CD4-positive, alpha-beta T cell (primary cell): ENCODE results near the gene THSD7B. TPM values are rescaled to one million over a fixed set of nuclear protein-coding genes. Genes with fewer than 3 reads are reported as not detected.

Experiments
- ATAC-seq: fragments of 200-7000 bp; cut with Tn5 transposase; one replicate; pipeline ENCODE4 v1.10.0; 2022; ENCODE audit warnings: mild to moderate bottlenecking; ENCODE audit not compliant: poor library complexity
- CTCF ChIA-PET: fragments of 350-600 bp; sonication (Branson Sonifier 250); formaldehyde crosslinking; loops from one replicate; lab custom pipeline; 2021; ENCODE audit warnings: antibody characterized with exemption, inconsistent platforms; lab: Charles Lee
- POLR2A ChIA-PET: fragments of 350-600 bp; sonication (Branson Sonifier 250); formaldehyde crosslinking; loops from one replicate; lab custom pipeline; 2021; ENCODE audit warnings: antibody characterized with exemption, inconsistent platforms; lab: Charles Lee
- DNase-seq, 14 experiments: peaks; one replicate each; pipeline ENCODE4 v3.0.0-alpha.2; 2013 to 2020; ENCODE audit warnings: mixed read lengths in 2 of 14
- H3K27ac ChIP-seq, 2 donors: one replicate each; pipeline versions ENCODE4 v1.5.1 to v1.7.0; 2013; ENCODE audit warnings: low read length in 2 of 2, low read depth in 1 of 2, mild to moderate bottlenecking in 1 of 2
- H3K27me3 ChIP-seq, 2 experiments: 1 replicate in 1 of 2; 2 replicates in 1 of 2; pipeline versions ENCODE4 v1.6.1 to v1.7.0; 2013; ENCODE audit warnings: low read length in 2 of 2, control low read depth in 1 of 2, mild to moderate bottlenecking in 1 of 2, moderate library complexity in 1 of 2; ENCODE audit not compliant: insufficient read depth in 2 of 2, control insufficient read depth in 1 of 2
- H3K36me3 ChIP-seq: one replicate; pipeline ENCODE4 v1.6.1; 2013; ENCODE audit warnings: low read length, control low read depth; ENCODE audit not compliant: insufficient read depth
- H3K4me1 ChIP-seq: one replicate; pipeline ENCODE4 v1.6.1; 2013; ENCODE audit warnings: low read length, control low read depth; ENCODE audit not compliant: insufficient read depth
- H3K4me3 ChIP-seq: one replicate; pipeline ENCODE4 v1.5.1; 2013; ENCODE audit warnings: mild to moderate bottlenecking, low read length, moderate library complexity
- H3K9me3 ChIP-seq, 2 experiments: 1 replicate in 1 of 2; 2 replicates in 1 of 2; pipeline versions ENCODE4 v1.6.1 to v1.7.0; 2013; ENCODE audit warnings: low read length in 2 of 2, mild to moderate bottlenecking in 2 of 2, control low read depth in 1 of 2, moderate library complexity in 1 of 2; ENCODE audit not compliant: control insufficient read depth in 1 of 2, insufficient read depth in 1 of 2
- H3K27ac Mint-ChIP-seq: one replicate; pipeline ENCODE4 v1.8.0; 2020; ENCODE audit warnings: mixed read lengths
- H3K27me3 Mint-ChIP-seq: one replicate; pipeline ENCODE4 v1.8.0; 2021; ENCODE audit warnings: mixed read lengths
- H3K36me3 Mint-ChIP-seq: one replicate; pipeline ENCODE4 v1.8.0; 2021; ENCODE audit warnings: low read depth, mixed read lengths
- H3K4me1 Mint-ChIP-seq: one replicate; pipeline ENCODE4 v1.8.0; 2021; ENCODE audit warnings: low read depth, mixed read lengths
- H3K4me3 Mint-ChIP-seq: one replicate; pipeline ENCODE4 v1.8.0; 2020; ENCODE audit warnings: mild to moderate bottlenecking, mixed read lengths
- H3K9me3 Mint-ChIP-seq: one replicate; pipeline ENCODE4 v1.8.0; 2020; ENCODE audit warnings: mixed read lengths
- intact Hi-C, 2 experiments: fragments of 100-400 bp; cut with DNase I in 1 of 2; cut with micrococcal nuclease in 1 of 2; formaldehyde crosslinking; loops; one replicate each; pipeline versions ENCODE4 v1.15.1 to v1.9.0; 2023 to 2025; cut with DNase I, micrococcal nuclease
- total RNA-seq, 174 experiments: library from RNA in 2 of 174; stranded (reverse) in 2 of 174; gene quantifications; one replicate each; pipeline ENCODE4 v1.2.3 and lab custom pipeline; 2021 to 2026
- TF ChIP-seq, protein P1 (sequence below): fragments of 200-600 bp; IDR thresholded peaks from one replicate; pipeline ENCODE4 v1.8.0; 2022; ENCODE audit warnings: antibody characterized with exemption, mild to moderate bottlenecking

Gene THSD7B
- total RNA-seq, 2 experiments from 2014 or later = not detected

DNA sequence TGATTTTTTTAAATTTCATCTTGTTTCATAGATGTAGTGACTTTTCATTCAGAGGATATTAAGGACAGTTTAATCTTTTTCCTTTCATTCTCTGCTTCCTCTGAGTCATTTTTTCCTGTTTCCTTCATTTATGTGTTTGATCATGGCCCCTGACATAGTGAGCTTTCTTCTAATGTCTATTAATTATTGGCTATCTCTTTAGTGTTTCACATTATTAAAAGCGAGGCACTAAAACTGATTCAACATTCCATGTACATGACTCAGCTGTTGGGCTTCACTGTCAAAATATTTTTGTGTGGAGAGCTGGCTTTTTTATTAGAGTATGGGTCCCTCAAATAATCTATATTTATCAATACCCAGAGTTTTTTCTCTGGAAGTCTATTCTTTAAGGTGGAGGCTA lies 125.8 kb downstream of the THSD7B start:
- Mint-ChIP-seq H3K36me3 (no peaks in the 10 kb centered on the region), H3K4me1 (no peaks in the 10 kb centered on the region), H3K27me3 (peaks cover under 1% of the 10 kb centered on the region), H3K9me3 (peaks cover under 1% of the 10 kb centered on the region), H3K27ac (no peak overlapping the region), H3K4me3 (no peak overlapping the region)
- Histone ChIP-seq H3K4me1 (no peaks in the 10 kb centered on the region), H3K27ac (no peak overlapping the region), H3K9me3 (no peaks in the 10 kb centered on the region), H3K27me3 (no peaks in the 10 kb centered on the region), H3K4me3 (no peak overlapping the region), H3K36me3 (no peaks in the 10 kb centered on the region)
- ATAC-seq = no peak
- no peak for DNase-seq
- intact Hi-C loops = no loop called here
- TF ChIP-seq, protein P1, sequence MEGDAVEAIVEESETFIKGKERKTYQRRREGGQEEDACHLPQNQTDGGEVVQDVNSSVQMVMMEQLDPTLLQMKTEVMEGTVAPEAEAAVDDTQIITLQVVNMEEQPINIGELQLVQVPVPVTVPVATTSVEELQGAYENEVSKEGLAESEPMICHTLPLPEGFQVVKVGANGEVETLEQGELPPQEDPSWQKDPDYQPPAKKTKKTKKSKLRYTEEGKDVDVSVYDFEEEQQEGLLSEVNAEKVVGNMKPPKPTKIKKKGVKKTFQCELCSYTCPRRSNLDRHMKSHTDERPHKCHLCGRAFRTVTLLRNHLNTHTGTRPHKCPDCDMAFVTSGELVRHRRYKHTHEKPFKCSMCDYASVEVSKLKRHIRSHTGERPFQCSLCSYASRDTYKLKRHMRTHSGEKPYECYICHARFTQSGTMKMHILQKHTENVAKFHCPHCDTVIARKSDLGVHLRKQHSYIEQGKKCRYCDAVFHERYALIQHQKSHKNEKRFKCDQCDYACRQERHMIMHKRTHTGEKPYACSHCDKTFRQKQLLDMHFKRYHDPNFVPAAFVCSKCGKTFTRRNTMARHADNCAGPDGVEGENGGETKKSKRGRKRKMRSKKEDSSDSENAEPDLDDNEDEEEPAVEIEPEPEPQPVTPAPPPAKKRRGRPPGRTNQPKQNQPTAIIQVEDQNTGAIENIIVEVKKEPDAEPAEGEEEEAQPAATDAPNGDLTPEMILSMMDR = no peak
- CTCF ChIA-PET = no interaction called here
- POLR2A ChIA-PET = no interaction called here

DNA sequence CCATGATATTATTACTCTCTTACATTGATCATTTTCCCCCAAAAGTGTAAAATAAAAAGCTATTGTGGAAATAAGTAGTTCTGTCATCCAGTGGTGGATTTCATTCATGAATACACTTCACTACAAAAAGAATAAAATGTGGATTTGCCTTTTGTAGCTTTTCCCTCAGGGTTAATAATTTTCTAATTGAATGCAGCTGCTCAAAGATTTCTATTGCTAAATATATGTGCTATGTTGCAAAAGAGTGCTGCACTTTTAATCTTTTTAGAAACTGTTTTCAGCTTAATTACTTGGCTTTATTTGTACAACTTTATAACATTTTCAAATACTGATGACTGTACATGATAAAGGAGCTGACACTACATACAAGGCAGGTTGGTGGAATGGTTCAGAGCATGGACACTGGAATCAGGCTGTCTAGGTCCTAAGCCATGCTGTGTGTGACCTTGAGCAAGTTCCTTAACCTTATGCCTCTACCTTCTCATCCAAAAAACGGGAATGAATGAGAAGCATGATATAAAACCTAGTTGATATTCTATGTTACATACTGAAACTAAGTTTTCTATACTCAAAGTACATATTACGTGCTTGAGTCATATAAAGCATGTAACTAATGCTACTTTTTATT lies 128.8 kb downstream of the THSD7B start:
- Histone ChIP-seq H3K4me3 (no peak overlapping the region), H3K27me3 (no peaks in the 10 kb centered on the region), H3K4me1 (no peaks in the 10 kb centered on the region), H3K9me3 (no peaks in the 10 kb centered on the region), H3K27ac (no peak overlapping the region), H3K36me3 (no peaks in the 10 kb centered on the region)
- POLR2A ChIA-PET = no interaction called here
- Mint-ChIP-seq H3K27ac (no peak overlapping the region), H3K27me3 (no peaks in the 10 kb centered on the region), H3K4me3 (no peak overlapping the region), H3K9me3 (no peaks in the 10 kb centered on the region), H3K36me3 (no peaks in the 10 kb centered on the region), H3K4me1 (no peaks in the 10 kb centered on the region)
- TF ChIP-seq, protein P1 = no peak
- ATAC-seq (no peak), DNase-seq (no peak)
- CTCF ChIA-PET = no interaction called here
- intact Hi-C loops = no loop called here

DNA sequence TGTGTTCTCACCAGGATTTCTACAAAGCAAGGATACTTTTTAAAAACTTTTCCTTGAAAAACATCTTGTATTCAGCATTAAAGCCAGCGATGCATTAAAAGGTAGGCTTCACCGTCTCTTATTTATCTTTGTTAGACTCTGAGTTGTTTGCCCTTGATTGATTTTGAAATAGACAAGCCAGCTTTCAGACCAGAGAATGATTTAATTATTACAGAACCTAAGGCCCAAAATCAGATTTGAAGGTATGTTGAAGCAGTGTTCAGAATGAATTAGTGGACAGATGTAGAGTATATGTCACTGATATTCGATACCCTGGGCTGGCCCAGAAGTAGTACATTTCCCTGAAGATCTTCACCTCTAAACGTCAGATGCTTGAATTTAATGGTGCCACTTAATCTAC lies 136.4 kb downstream of the THSD7B start:
- Histone ChIP-seq H3K9me3 (no peaks in the 10 kb centered on the region), H3K36me3 (no peaks in the 10 kb centered on the region), H3K27me3 (no peaks in the 10 kb centered on the region), H3K27ac (no peak overlapping the region), H3K4me1 (no peaks in the 10 kb centered on the region), H3K4me3 (no peak overlapping the region)
- TF ChIP-seq, protein P1 = no peak
- Mint-ChIP-seq H3K4me3 (no peak overlapping the region), H3K27ac (no peak overlapping the region), H3K36me3 (no peaks in the 10 kb centered on the region), H3K4me1 (no peaks in the 10 kb centered on the region), H3K9me3 (no peaks in the 10 kb centered on the region), H3K27me3 (no peaks in the 10 kb centered on the region)
- ChIA-PET CTCF (no interaction called here), POLR2A (no interaction called here)
- ATAC-seq (no peak), DNase-seq (no peak)
- intact Hi-C loops = no loop called here
